GM23248 (cell line): Measurements from ENCODE around the gene E2F4.

Experiments used
- EZH2 ChIP-seq: fragments of 200-600 bp; sonication (generic); IDR thresholded peaks from 2 replicates; pipeline ENCODE4 v1.6.1; 2018; ENCODE audit warnings: antibody characterized with exemption, mild to moderate bottlenecking; ENCODE audit not compliant: insufficient read depth, poor library complexity, severe bottlenecking
- EZH2phosphoT487 ChIP-seq: fragments of 200-600 bp; sonication (generic); IDR thresholded peaks from 2 replicates; pipeline ENCODE4 v1.6.1; 2018; ENCODE audit warnings: antibody characterized with exemption, moderate library complexity, mild to moderate bottlenecking, low read depth; ENCODE audit not compliant: insufficient read depth

- TF ChIP-seq EZH2phosphoT487 = no peak
- no peak for TF ChIP-seq EZH2
Observed at GRCh38 chr16:67200491-67200890, 8.5 kb downstream of the E2F4 start.
